SK-N-SH (cell line): ENCODE results near the gene HHLA2. TPM values are rescaled to one million over a fixed set of nuclear protein-coding genes. Genes with fewer than 3 reads are reported as not detected.

Experiments used
- CTCF ChIA-PET: fragments of 300-600, 350-600 bp; formaldehyde crosslinking; extraction: SDS; loops from one replicate; lab custom pipeline; 2021; lab: Yijun Ruan, JAX
- POLR2A ChIA-PET: fragments of 350-600 bp; sonication (Branson Sonifier 250); formaldehyde crosslinking; extraction: SDS; loops from one replicate; lab custom pipeline; 2020; ENCODE audit warnings: antibody characterized with exemption, inconsistent platforms; lab: Yijun Ruan, JAX
- DNase-seq: peaks from one replicate; pipeline ENCODE4 v3.0.0; 2012
- H2AFZ ChIP-seq: fragments of 200-600 bp; sonication (generic); 2 replicates; pipeline ENCODE4 v1.8.1; 2016; ENCODE audit warnings: antibody characterized with exemption, mild to moderate bottlenecking, low read depth
- H3F3A ChIP-seq: fragments of 200-600 bp; sonication (generic); replicated peaks from 2 replicates; pipeline ENCODE3; 2016; ENCODE audit warnings: antibody characterized with exemption, mild to moderate bottlenecking; ENCODE audit not compliant: insufficient read depth
- H3K27ac ChIP-seq, 2 experiments: fragments of 200-500 bp in 1 of 2; fragments of 200-600 bp in 1 of 2; sonication (Bioruptor generic) in 1 of 2; sonication (generic), shearing (Covaris generic) in 1 of 2; 2 replicates each; pipeline versions ENCODE4 v1.5.1 to v1.6.1; 2014 to 2016; ENCODE audit warnings: low read depth in 2 of 2, inconsistent platforms in 1 of 2, low read length in 1 of 2, mild to moderate bottlenecking in 1 of 2, mixed read lengths in 1 of 2
- H3K27me3 ChIP-seq: fragments of 200-600 bp; sonication (generic), shearing (Covaris generic); 2 replicates; pipeline ENCODE4 v1.6.1; 2016; ENCODE audit warnings: mixed run types; ENCODE audit not compliant: insufficient read depth
- H3K36me3 ChIP-seq, 2 experiments: fragments of 200-500 bp in 1 of 2; fragments of 200-600 bp in 1 of 2; sonication (Bioruptor generic) in 1 of 2; sonication (generic) in 1 of 2; replicated peaks in 1 of 2; 2 replicates each; pipeline versions ENCODE3 to v1.5.1; 2014 to 2016; ENCODE audit warnings: low read length in 1 of 2, mild to moderate bottlenecking in 1 of 2; ENCODE audit not compliant: insufficient read depth in 2 of 2, control insufficient read depth in 1 of 2
- H3K4me1 ChIP-seq, 2 experiments: fragments of 200-500 bp in 1 of 2; fragments of 200-600 bp in 1 of 2; sonication (Bioruptor generic) in 1 of 2; sonication (generic), shearing (Covaris generic) in 1 of 2; 2 replicates each; pipeline versions ENCODE4 v1.5.1 to v1.6.1; 2014 to 2016; ENCODE audit warnings: low read depth in 1 of 2, low read length in 1 of 2, mixed run types in 1 of 2; ENCODE audit not compliant: insufficient read depth in 2 of 2, control insufficient read depth in 1 of 2
- H3K4me2 ChIP-seq: fragments of 200-600 bp; sonication (generic), shearing (Covaris generic); 2 replicates; pipeline ENCODE4 v1.6.1; 2017; ENCODE audit warnings: mixed run types
- H3K4me3 ChIP-seq, 2 experiments: fragments of 200-500 bp in 1 of 2; fragments of 200-600 bp in 1 of 2; sonication (Bioruptor generic) in 1 of 2; sonication (generic), shearing (Covaris generic) in 1 of 2; 2 replicates each; pipeline versions ENCODE4 v1.5.1 to v1.8.1; 2014 to 2016; ENCODE audit warnings: low read depth in 2 of 2, inconsistent platforms in 1 of 2, low read length in 1 of 2, mild to moderate bottlenecking in 1 of 2, mixed read lengths in 1 of 2, moderate library complexity in 1 of 2
- H3K79me2 ChIP-seq: fragments of 200-600 bp; sonication (generic); 2 replicates; pipeline ENCODE4 v1.8.1; 2017; ENCODE audit warnings: mild to moderate bottlenecking; ENCODE audit not compliant: insufficient read depth
- H3K9ac ChIP-seq: fragments of 200-600 bp; sonication (generic); 2 replicates; pipeline ENCODE4 v1.6.1; 2017; ENCODE audit warnings: mixed run types
- H3K9me2 ChIP-seq: fragments of 200-600 bp; sonication (generic); 2 replicates; pipeline ENCODE4 v1.6.1; 2017; ENCODE audit warnings: mixed run types
- H3K9me3 ChIP-seq: fragments of 200-600 bp; sonication (generic); 2 replicates; pipeline ENCODE4 v1.6.1; 2017; ENCODE audit warnings: mixed run types, mild to moderate bottlenecking, moderate library complexity
- H4K20me1 ChIP-seq: fragments of 200-600 bp; sonication (generic); 2 replicates; pipeline ENCODE4 v1.6.1; 2017; ENCODE audit warnings: mild to moderate bottlenecking, mixed run types; ENCODE audit not compliant: insufficient read depth
- FOSL2 ChIP-seq: IDR thresholded peaks from 2 replicates; pipeline ENCODE4 v1.4.0; 2012; ENCODE audit warnings: low read depth, mild to moderate bottlenecking, moderate library complexity, borderline replicate concordance
- FOXJ3 ChIP-seq: sonication (generic); formaldehyde crosslinking; IDR thresholded peaks from 2 replicates; pipeline ENCODE4 v1.5.1; 2020; ENCODE audit warnings: mild to moderate bottlenecking, missing genetic modification reagents
- GABPA ChIP-seq: IDR thresholded peaks from 2 replicates; pipeline ENCODE4 v1.4.0; 2012; ENCODE audit warnings: low read depth, mild to moderate bottlenecking
- IRF3 ChIP-seq: fragments of 150-350 bp; IDR thresholded peaks from 2 replicates; pipeline ENCODE4 v1.6.1; 2016; ENCODE audit warnings: mild to moderate bottlenecking, low read depth, low read length
- NFIC ChIP-seq: IDR thresholded peaks from 2 replicates; pipeline ENCODE4 v1.4.0; 2012; ENCODE audit warnings: borderline replicate concordance
- POLR2AphosphoS5 ChIP-seq: IDR thresholded peaks from 2 replicates; pipeline ENCODE4 v1.6.1; 2012; ENCODE audit warnings: low read depth, low read length
- RCOR1 ChIP-seq: fragments of 150-350 bp; IDR thresholded peaks from 2 replicates; pipeline ENCODE4 v1.6.1; 2017; ENCODE audit warnings: antibody characterized with exemption, low read length
- REST ChIP-seq: IDR thresholded peaks from 2 replicates; pipeline ENCODE4 v1.6.1; 2012; ENCODE audit warnings: mild to moderate bottlenecking, low read depth, low read length, moderate library complexity
- TAF1 ChIP-seq: IDR thresholded peaks from 2 replicates; pipeline ENCODE4 v1.6.1; 2012; ENCODE audit warnings: low read depth, mild to moderate bottlenecking, low read length, moderate library complexity, borderline replicate concordance
- TEAD4 ChIP-seq: IDR thresholded peaks from 2 replicates; pipeline ENCODE4 v1.4.0; 2012; ENCODE audit warnings: mild to moderate bottlenecking, borderline replicate concordance; ENCODE audit not compliant: insufficient read depth
- USF1 ChIP-seq: IDR thresholded peaks from 2 replicates; pipeline ENCODE4 v1.4.0; 2012; ENCODE audit warnings: low read depth, borderline replicate concordance
- YY1 ChIP-seq: IDR thresholded peaks from 2 replicates; pipeline ENCODE4 v1.4.0; 2012; ENCODE audit warnings: low read depth, mild to moderate bottlenecking
- WGBS: methylation state at CpG from one replicate; pipeline ENCODE4 v1.1.6; 2017; ENCODE audit warnings: low lambda C conversion rate; 5-methylcytosine and 5-hydroxymethylcytosine counted together
- polyA plus RNA-seq, 3 experiments: library from polyadenylated mRNA; depleted of rRNA; stranded (reverse); fragments of >200 nt; gene quantifications; 2 replicates each; pipeline ENCODE4 v1.2.3, GENCODE V29; 2012

The HHLA2 gene
- polyA plus RNA-seq, 1 of the 3 experiments (the other 2 are of a cell fraction), result not detected

- H3K9me2 ChIP-seq, result no peaks in the 10 kb centered on the region
- no peak for TF ChIP-seq FOXJ3
- TF ChIP-seq USF1, result no peak
- TF ChIP-seq FOSL2, result no peak
- no peak for TF ChIP-seq NFIC
- TF ChIP-seq YY1, result no peak
- no peak for TF ChIP-seq RCOR1
- no peak for TF ChIP-seq POLR2AphosphoS5
- no peak for TF ChIP-seq TEAD4
- no peak for TF ChIP-seq TAF1
- TF ChIP-seq IRF3, result no peak
- no peak for TF ChIP-seq REST
- no peak for TF ChIP-seq GABPA
- TF ChIP-seq, all 33 proteins: peak for 0
- no peak overlapping the region for H3K4me2 ChIP-seq
- H3K9ac ChIP-seq, result no peak overlapping the region
- no peak for DNase-seq
- H3K9me3 ChIP-seq, result no peaks in the 10 kb centered on the region
- no peaks in the 10 kb centered on the region for H3K36me3 ChIP-seq
- POLR2A ChIA-PET, result no interaction called here
- H3K79me2 ChIP-seq, result no peaks in the 10 kb centered on the region
- no peaks in the 10 kb centered on the region for H3K4me1 ChIP-seq
- H3K27me3 ChIP-seq, result no peaks in the 10 kb centered on the region
- WGBS, result 80% methylated on average over 5 of the region's 5 CpGs
- no peaks in the 10 kb centered on the region for H3F3A ChIP-seq
- no peaks in the 10 kb centered on the region for H4K20me1 ChIP-seq
- H3K27ac ChIP-seq, result no peak overlapping the region
- no peak overlapping the region for H2AFZ ChIP-seq
- H3K4me3 ChIP-seq, result no peak overlapping the region
- CTCF ChIA-PET, result no interaction called here
Measured at GRCh38 chr3:108301695-108302404, 5.5 kb downstream of the HHLA2 start.
